ENCODE data around the gene SORCS2. TPM values are rescaled to one million over a fixed set of nuclear protein-coding genes. Genes with fewer than 3 reads are reported as not detected.
A peak's percentile ranks its signal among the peaks of the same experiment; 100 is the strongest.

The SORCS2 gene
- total RNA-seq, 2 experiments from 2014 or later, result 0.03 TPM; not detected in 1

DNA sequence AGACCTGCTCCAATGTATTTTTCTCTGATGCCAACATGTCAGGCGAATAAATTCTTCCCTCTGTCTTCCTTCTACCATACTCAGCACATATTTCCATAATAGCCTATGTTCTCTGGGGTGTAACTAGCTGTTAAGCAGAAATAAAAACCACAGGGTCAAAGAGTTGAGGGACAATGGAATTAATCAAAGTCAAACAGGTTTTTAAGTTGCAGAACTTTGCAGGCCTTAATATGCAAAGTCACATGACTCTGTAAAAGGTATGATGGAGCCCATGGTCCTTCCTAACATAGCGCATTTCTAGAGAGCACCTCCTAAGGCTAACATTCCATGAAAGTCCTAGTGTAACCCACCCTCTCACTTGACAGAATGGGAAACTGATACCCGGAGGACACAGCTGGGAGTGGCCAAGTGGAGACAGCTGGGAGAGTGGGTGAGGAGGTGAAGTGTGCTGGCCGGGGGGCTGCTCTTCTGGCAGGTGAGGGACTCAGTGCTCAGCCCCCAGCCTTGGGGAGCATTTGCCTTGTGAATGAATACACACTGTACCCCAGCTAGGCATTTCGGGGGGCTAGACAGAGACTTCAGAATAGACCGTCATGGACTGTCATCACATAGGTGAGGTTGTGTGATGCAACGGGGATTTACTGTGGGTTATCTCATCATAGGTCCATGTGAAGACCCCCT is 8.4 kb upstream of the SORCS2 start:
- POLR2A ChIA-PET, result interaction anchor here (0.7 kb wide), 1 partner anchor 135 kb away, joined by 3 read pairs; no protein-coding TSS in a partner anchor
- no peak for DNase-seq (ENCODE audit: low spot score)
- Histone ChIP-seq H3K36me3 (ENCODE audit: insufficient read depth, low read length) (no peaks in the 10 kb centered on the region), H3K79me2 (ENCODE audit: insufficient read depth, low read depth, low read length) (no peaks in the 10 kb centered on the region), H3K27ac (ENCODE audit: low read depth, low read length, poor library complexity, severe bottlenecking) (no peak overlapping the region), H3K4me2 (ENCODE audit: low read length) (no peak overlapping the region), H3K9me3 (ENCODE audit: low read length) (0 out of 2 replicates have a peak, but pooled peaks cover 8% of the 10 kb centered on the region), H3K4me3 (ENCODE audit: low read depth, low read length, poor library complexity, severe bottlenecking) (no peak overlapping the region), H4K20me1 (ENCODE audit: insufficient read depth, low read length) (no peaks in the 10 kb centered on the region), H3K4me1 (ENCODE audit: insufficient read depth, low read length, poor library complexity, severe bottlenecking) (no peaks in the 10 kb centered on the region), H2AFZ (ENCODE audit: low read length) (no peak overlapping the region), H3K9me2 (ENCODE audit: insufficient read depth, low read length) (0 out of 2 replicates have a peak, but pooled peaks cover 4% of the 10 kb centered on the region)
- intact Hi-C loops (cut with micrococcal nuclease; ENCODE audit: unreplicated experiment), result no loop called here
- TF ChIP-seq EZH2phosphoT487 (IDR thresholded peaks at IDR 0.05; ENCODE audit: borderline replicate concordance, low read depth, low read length), result no peak
- TF ChIP-seq, protein P1, sequence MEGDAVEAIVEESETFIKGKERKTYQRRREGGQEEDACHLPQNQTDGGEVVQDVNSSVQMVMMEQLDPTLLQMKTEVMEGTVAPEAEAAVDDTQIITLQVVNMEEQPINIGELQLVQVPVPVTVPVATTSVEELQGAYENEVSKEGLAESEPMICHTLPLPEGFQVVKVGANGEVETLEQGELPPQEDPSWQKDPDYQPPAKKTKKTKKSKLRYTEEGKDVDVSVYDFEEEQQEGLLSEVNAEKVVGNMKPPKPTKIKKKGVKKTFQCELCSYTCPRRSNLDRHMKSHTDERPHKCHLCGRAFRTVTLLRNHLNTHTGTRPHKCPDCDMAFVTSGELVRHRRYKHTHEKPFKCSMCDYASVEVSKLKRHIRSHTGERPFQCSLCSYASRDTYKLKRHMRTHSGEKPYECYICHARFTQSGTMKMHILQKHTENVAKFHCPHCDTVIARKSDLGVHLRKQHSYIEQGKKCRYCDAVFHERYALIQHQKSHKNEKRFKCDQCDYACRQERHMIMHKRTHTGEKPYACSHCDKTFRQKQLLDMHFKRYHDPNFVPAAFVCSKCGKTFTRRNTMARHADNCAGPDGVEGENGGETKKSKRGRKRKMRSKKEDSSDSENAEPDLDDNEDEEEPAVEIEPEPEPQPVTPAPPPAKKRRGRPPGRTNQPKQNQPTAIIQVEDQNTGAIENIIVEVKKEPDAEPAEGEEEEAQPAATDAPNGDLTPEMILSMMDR (conservative IDR thresholded peaks at IDR 0.05; ENCODE audit: low read length), result no peak
- CTCF ChIA-PET (ENCODE audit: unreplicated experiment), result no interaction called here
- BruUV-seq (replicated peaks), result no TSS peak

DNA sequence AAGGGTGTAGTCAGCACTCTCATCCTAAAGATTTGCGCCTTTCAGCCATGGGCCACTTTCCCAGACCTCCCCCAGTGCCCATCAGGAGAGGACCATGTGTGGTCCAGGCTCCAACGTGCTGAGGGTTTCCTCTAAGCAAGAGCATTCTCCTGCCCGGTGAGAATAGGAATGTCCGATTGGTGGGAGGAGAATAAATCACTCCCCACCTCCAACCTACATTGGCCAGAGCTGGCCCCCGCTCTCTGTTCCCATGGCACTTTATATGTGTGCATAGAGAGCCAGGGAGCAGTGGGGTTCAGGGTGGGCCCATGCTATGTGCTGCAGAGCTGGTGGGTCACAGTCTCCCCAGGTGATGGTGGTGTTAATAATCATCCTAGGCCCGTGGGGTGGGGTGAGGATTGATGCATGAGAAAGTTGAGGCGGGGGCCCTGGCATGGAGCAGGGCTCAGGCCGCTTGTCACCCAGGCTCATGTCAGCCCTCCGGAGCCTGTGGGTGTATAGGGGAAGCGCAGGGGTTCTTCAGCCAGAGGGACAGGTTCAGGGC is 6.8 kb upstream of the SORCS2 start:
- Histone ChIP-seq H2AFZ (ENCODE audit: low read length) (no peak overlapping the region), H3K27ac (ENCODE audit: low read depth, low read length, poor library complexity, severe bottlenecking) (no peak overlapping the region), H3K36me3 (ENCODE audit: insufficient read depth, low read length) (no peaks in the 10 kb centered on the region), H3K4me1 (ENCODE audit: insufficient read depth, low read length, poor library complexity, severe bottlenecking) (no peaks in the 10 kb centered on the region), H4K20me1 (ENCODE audit: insufficient read depth, low read length) (no peaks in the 10 kb centered on the region), H3K79me2 (ENCODE audit: insufficient read depth, low read depth, low read length) (no peaks in the 10 kb centered on the region), H3K9me2 (ENCODE audit: insufficient read depth, low read length) (0 out of 2 replicates have a peak, but pooled peaks cover 4% of the 10 kb centered on the region), H3K4me3 (ENCODE audit: low read depth, low read length, poor library complexity, severe bottlenecking) (no peak overlapping the region), H3K9me3 (ENCODE audit: low read length) (no peaks in the 10 kb centered on the region), H3K4me2 (ENCODE audit: low read length) (no peak overlapping the region)
- ChIA-PET POLR2A (no interaction called here), CTCF (ENCODE audit: unreplicated experiment) (interaction anchor here (0.6 kb wide), 1 partner anchor 588 kb away, joined by 3 read pairs; no protein-coding TSS in a partner anchor)
- intact Hi-C loops (cut with micrococcal nuclease; ENCODE audit: unreplicated experiment), result loop anchor here (1.0 kb wide), 1 partner anchor 83 kb away; no protein-coding TSS in a partner anchor
- no TSS peak for BruUV-seq (replicated peaks)
- no peak for DNase-seq (ENCODE audit: low spot score)
- no peak for TF ChIP-seq EZH2phosphoT487 (IDR thresholded peaks at IDR 0.05; ENCODE audit: borderline replicate concordance, low read depth, low read length)
- TF ChIP-seq, protein P1 (conservative IDR thresholded peaks at IDR 0.05; ENCODE audit: low read length), result no peak

DNA sequence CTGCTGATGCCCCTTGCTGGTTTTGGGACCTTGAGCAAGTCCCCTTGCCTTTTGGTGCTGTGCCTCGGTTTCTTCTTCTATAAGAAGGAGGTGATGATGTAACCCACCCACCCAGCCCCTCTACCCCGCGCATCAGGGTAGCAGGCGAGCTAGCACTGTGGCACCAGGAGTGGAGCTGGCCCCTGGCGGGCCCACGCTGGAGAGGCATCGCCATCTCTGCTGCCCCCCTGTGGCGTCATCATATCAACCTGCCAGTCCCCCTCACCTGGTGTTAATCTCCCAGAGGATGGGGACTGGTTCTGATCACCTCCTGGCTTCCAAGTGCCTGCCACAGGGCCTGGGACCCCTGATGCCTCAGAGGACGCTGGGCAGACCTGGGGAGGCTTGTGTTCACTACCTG is 6.3 kb upstream of the SORCS2 start:
- intact Hi-C loops (cut with micrococcal nuclease; ENCODE audit: unreplicated experiment), result loop anchor here (1.0 kb wide), 1 partner anchor 84 kb away; no protein-coding TSS in a partner anchor
- CTCF ChIA-PET (ENCODE audit: unreplicated experiment), result no interaction called here
- POLR2A ChIA-PET, result no interaction called here

More for the DNA sequence above, 6.3 kb upstream of the SORCS2 start:
- DNase-seq (ENCODE audit: low spot score), result peak; percentile 27
- Histone ChIP-seq H3K9me3 (ENCODE audit: low read length) (no peaks in the 10 kb centered on the region), H2AFZ (ENCODE audit: low read length) (no peak overlapping the region), H3K36me3 (ENCODE audit: insufficient read depth, low read length) (no peaks in the 10 kb centered on the region), H3K27ac (ENCODE audit: low read depth, low read length, poor library complexity, severe bottlenecking) (no peak overlapping the region), H3K4me3 (ENCODE audit: low read depth, low read length, poor library complexity, severe bottlenecking) (no peak overlapping the region), H3K4me1 (ENCODE audit: insufficient read depth, low read length, poor library complexity, severe bottlenecking) (no peaks in the 10 kb centered on the region), H3K4me2 (ENCODE audit: low read length) (no peak overlapping the region), H3K79me2 (ENCODE audit: insufficient read depth, low read depth, low read length) (no peaks in the 10 kb centered on the region), H4K20me1 (ENCODE audit: insufficient read depth, low read length) (no peaks in the 10 kb centered on the region), H3K9me2 (ENCODE audit: insufficient read depth, low read length) (0 out of 2 replicates have a peak, but pooled peaks cover 4% of the 10 kb centered on the region)
- BruUV-seq (replicated peaks), result no TSS peak
- no peak for TF ChIP-seq EZH2phosphoT487 (IDR thresholded peaks at IDR 0.05; ENCODE audit: borderline replicate concordance, low read depth, low read length)
- TF ChIP-seq, protein P1 (conservative IDR thresholded peaks at IDR 0.05; ENCODE audit: low read length), result peak; percentile 52

All from OCI-LY7 (cell line).